ENCODE measurements around the gene PID1.
"Not testable (repeated sequence)": the region's sequence is repeated elsewhere in the genome, so short reads cannot be mapped to it uniquely, and the experiment has no call there.

The PID1 gene

DNA sequence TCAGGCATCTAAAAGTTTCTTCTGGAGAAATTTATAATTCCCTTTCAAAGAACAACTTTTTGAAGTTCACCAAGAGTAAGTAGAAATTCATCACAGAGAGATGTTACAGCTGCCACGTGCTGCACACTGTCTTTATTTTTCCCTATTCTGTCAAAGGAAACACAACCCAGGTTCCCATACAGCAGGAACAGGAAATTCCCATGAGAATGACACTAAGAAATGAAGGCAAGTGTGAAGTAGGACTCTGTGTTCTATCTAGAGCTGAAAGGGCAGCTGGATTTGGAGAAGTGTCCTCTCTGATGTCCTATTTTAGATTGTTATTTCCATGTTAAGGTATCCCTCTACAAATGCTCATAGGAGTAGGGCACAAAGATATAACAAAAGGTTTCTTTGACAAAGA lies 58.8 kb downstream of the PID1 start:
- DNase-seq (ENCODE audit: low spot score), result no peak

DNA sequence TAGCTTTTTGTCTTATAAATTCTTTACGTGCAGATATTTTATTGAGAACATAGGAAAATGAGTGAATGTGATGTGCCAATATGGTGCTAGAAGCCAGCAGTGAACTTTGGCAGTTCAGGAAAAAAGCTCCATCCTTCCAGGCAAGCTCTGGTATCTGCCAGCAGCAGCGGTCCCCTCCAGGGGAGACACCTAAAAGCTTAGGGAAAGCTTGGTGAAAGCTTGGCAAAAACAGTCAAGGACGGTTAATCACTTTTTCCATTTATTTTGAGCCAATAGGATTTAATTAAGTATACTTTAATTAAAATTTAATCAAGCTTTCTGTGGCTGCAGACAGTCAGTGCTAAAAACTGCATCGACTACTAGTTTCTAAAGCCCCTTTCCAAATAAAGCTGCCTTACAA lies 60.4 kb downstream of the PID1 start:
- DNase-seq (ENCODE audit: low spot score), result no peak

- no peak for DNase-seq (ENCODE audit: low spot score)
Observed at GRCh38 chr2:229206548-229206947, 64.5 kb downstream of the PID1 start.

GRCh38 chr2:229205704-229206103 lies 65.4 kb downstream of the PID1 start:
- DNase-seq (ENCODE audit: low spot score), result no peak

DNA sequence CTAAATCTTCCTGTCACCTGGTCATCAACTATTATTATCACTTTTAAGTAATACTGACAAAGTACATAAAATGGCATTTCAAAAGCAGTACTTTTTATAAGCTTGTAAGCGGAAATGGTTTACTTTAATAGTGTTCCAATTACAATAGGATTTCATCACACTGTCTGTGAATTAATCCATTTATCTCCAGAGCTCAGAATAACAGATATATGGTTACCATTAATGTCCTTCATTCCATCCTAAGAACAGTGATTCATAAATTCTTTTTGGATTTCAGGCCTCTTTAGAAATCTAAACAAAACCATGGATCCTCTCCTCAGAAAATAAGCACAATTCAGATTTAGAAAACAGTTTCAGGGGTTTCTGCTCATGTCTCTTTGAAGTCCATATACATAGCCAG lies 68.4 kb downstream of the PID1 start:
- DNase-seq (ENCODE audit: low spot score), result no peak

GRCh38 chr2:229201521-229201920 lies 69.6 kb downstream of the PID1 start:
- DNase-seq (ENCODE audit: low spot score), result no peak

- no peak for DNase-seq (ENCODE audit: low spot score)
Observed at GRCh38 chr2:229199267-229199666, 71.8 kb downstream of the PID1 start.

GRCh38 chr2:229196448-229196847 lies 74.6 kb downstream of the PID1 start:
- DNase-seq (ENCODE audit: low spot score), result no peak

DNA sequence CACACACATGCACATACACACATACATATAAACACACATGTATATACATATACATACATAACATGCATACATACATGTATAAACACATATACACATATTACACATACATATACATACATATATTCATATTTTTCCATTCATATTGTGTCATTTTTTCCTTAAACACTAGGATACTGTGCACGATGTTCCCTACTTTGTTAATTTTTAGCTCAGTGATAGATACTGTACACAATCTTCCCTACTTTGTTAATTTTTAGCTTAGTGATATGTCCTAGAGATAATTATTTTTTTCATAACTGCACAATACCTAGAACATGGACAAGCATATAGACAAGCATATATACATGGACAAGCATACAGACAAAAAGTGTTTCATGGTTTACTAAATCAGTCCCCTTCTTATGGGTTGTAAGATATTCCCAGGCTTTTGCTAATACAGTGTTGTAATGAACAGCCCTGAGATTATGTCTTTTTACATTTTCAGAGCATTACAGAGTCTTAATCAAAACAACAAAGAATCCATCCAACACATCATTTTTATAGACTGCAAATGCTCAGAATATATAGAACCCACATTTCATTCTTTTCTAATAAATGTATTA lies 75.6 kb downstream of the PID1 start:
- DNase-seq (ENCODE audit: low spot score), result no peak

GRCh38 chr2:229193281-229193680 lies 77.8 kb downstream of the PID1 start:
- no peak for DNase-seq (ENCODE audit: low spot score)

GRCh38 chr2:229191413-229191812 lies 79.7 kb downstream of the PID1 start:
- no peak for DNase-seq (ENCODE audit: low spot score)

GRCh38 chr2:229187123-229187522 lies 84.0 kb downstream of the PID1 start:
- DNase-seq (ENCODE audit: low spot score), result not testable (repeated sequence)

GRCh38 chr2:229181641-229182040 lies 89.4 kb downstream of the PID1 start:
- no peak for DNase-seq (ENCODE audit: low spot score)

DNA sequence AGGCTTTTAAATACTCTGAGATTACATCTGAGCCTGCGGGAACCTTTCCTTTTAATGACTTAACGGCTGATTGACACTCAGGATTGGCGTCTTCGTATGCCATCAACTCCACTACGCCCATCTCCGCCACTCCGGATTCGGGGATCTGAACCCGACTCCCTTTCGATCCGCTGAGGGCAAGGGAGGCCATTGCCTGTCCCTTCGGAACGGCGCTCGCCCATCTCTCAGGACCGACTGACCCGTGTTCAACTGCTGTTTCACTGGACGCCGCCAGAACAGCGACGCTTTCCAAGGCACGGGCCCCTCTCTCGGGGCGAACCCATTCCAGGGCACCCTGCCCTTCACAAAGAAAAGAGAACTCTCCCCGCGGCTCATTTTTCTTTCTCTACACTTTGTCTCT lies 90.4 kb downstream of the PID1 start:
- no peak for DNase-seq (ENCODE audit: low spot score)

DNA sequence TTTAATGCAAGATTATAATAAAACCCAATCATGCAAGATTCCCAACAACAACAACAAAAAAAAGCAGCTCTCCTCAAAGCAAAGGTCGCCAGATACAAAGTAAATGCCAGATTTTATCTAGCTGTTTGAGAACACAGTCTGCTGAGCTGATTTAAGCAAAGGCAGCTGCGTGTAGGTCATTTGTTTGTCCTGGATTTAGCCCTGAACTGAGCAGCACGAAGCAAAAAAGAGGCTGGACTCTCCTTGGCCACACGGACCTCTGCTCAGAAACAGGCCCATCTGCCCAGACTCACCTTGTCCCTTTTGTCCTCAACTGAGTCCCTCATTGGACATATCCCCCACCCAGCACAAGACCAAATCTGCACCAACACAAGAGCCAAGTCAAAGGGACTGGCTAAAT lies 91.5 kb downstream of the PID1 start:
- no peak for DNase-seq (ENCODE audit: low spot score)

DNA sequence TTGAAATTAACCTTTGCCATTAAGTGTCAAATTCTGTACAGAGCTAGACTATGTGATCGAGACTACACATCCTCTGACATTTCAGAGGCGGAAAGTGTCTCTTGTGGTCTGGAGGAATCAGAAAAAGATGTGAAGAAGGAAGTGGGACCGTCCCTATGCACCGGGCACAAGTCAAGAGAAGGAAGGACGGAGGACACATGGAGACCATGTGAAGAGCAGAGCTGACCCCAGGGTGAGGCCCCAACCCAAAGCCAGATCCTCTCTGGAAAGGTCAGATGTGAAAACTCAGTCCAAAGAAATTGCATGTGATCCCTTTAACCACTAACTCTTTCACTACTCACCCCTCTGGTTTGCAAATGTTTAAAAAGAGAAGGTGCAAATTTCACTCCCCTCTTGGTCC lies 92.4 kb downstream of the PID1 start:
- no peak for DNase-seq (ENCODE audit: low spot score)

DNA sequence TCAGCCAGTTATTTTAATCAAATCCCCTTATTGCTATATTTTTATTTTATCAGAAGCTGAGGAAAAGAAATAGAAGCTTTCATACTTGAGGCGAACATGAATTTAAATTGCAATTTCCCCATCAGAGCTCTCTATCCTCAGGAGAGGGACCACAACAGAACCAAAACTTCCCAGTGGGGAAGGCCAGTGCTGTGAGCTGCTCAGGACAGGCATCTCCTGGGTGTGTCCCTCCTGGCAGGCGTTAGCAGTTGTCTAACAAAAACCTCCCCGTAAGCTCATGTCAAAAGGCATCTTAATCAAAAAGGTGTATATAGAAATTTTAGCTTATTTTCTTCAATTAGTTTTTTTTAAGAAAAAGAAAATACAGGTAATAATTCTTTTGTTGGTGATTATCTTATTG lies 93.0 kb downstream of the PID1 start:
- DNase-seq (ENCODE audit: low spot score), result no peak

DNA sequence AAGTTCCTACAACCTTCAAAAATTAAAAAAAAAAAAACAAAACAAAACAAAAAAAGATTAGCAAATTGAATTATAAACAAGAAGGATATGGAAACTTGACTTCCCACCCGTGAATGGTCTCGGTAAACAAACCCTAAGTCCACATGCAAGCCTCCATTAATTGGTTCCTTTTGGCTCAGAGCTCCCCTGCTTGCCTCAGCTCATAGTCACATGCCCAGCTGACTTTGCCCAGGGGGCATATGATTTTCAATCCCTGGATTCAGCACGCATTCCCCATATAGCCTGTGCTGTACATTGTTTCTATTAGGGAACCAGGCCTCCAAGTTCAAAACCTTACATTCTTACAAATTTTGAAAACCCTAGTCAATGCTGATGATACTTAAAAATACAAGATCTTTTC lies 95.0 kb downstream of the PID1 start:
- no peak for DNase-seq (ENCODE audit: low spot score)

- no peak for DNase-seq (ENCODE audit: low spot score)
Observed at GRCh38 chr2:229175497-229175863, 95.6 kb downstream of the PID1 start.

DNA sequence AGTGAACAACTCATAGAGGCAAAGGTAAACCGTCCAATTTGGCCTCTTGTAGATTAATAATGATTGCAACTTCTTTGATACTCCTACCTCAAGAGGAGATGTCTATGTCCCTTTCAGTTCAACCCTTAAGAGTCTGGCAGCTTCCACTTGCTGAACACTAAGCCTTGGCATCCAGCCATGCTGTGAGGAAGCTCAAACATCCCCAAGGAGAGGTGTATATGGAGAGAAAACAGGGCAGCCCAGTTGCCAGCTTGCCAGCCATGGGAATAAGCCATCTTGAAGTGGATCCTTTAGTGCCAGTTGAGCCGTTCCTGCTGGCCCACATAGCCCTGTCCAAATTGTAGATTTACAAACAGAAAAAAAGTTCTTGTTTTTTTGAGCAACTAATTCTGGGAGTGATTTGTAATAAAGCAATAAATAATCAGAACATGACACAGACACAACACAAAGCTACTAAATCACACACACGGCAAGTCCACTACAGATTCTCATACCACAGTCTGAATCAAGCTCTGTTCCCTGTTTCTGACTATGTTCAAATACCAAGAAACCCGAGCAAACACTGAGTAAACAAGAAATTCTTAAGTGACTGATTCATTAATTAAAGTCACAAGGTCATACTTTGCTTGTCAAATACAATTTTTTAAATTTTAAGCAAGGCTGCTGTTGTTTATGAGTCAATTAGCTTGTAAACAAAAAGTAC lies 96.1 kb downstream of the PID1 start:
- DNase-seq (ENCODE audit: low spot score), result no peak

- no peak for DNase-seq (ENCODE audit: low spot score)
Observed at GRCh38 chr2:229173825-229174359, 97.2 kb downstream of the PID1 start.

GRCh38 chr2:229170916-229171315 lies 100.2 kb downstream of the PID1 start:
- DNase-seq (ENCODE audit: low spot score), result no peak

- DNase-seq (ENCODE audit: low spot score), result no peak
Observed at GRCh38 chr2:229170171-229170570, 100.9 kb downstream of the PID1 start.

GRCh38 chr2:229169751-229170150 lies 101.3 kb downstream of the PID1 start:
- DNase-seq (ENCODE audit: low spot score), result no peak

Data from D341Med (cell line).